H1 (cell line): ENCODE results near the gene ASPA. TPM values are rescaled to one million over a fixed set of nuclear protein-coding genes. Genes with fewer than 3 reads are reported as not detected.

Source experiments
- CBX5 ChIP-seq: fragments of 300-800, 300-1000 bp; sonication (generic); IDR thresholded peaks from 2 replicates; pipeline ENCODE4 v1.7.1; 2016; ENCODE audit warnings: antibody characterized with exemption, low read length, low read depth
- CEBPB ChIP-seq: IDR thresholded peaks from 2 replicates; pipeline ENCODE4 v1.6.1; 2012; ENCODE audit warnings: low read depth, low read length
- KDM5A ChIP-seq: fragments of 200-600 bp; IDR thresholded peaks from 2 replicates; pipeline ENCODE4 v1.7.1; 2012; ENCODE audit warnings: mild to moderate bottlenecking, low read length, inconsistent platforms, mixed read lengths
- NRF1 ChIP-seq: IDR thresholded peaks from 2 replicates; pipeline ENCODE4 v1.6.1; 2011; ENCODE audit warnings: mild to moderate bottlenecking, low read depth, low read length, improper control_type of control experiment
- RFX5 ChIP-seq: IDR thresholded peaks from 2 replicates; pipeline ENCODE4 v1.6.1; 2011; ENCODE audit warnings: low read depth, low read length, improper control_type of control experiment, borderline replicate concordance
- TCF12 ChIP-seq: IDR thresholded peaks from 2 replicates; pipeline ENCODE4 v1.6.1; 2011; ENCODE audit warnings: low read depth, mild to moderate bottlenecking, low read length
- polyA plus RNA-seq, 7 experiments: library from polyadenylated mRNA; depleted of rRNA in 3 of 7; stranded (reverse) in 5 of 7; unstranded in 2 of 7; fragments of >200 nt in 5 of 7; fragments of 200-250 nt in 2 of 7; gene quantifications; 1 replicate in 5 of 7; 2 replicates in 1 of 7; 4 replicates in 1 of 7; pipeline versions ENCODE4 v1.2.1 to v1.2.3, GENCODE V29; 2011 to 2013; ENCODE audit warnings: missing spikeins in 2 of 7, mixed read lengths in 2 of 7
- total RNA-seq: library from RNA; stranded (reverse); fragmentation: NEBNext Ultra II Directional; extraction: Animal tissue kit (Norgen Biotek cat#: 25700); gene quantifications from 2 replicates; pipeline ENCODE4 v1.2.1, GENCODE V29; 2021
- TF ChIP-seq, protein P1 (sequence below): fragments of 300-600 bp; sonication (generic); IDR thresholded peaks from 2 replicates; pipeline ENCODE4 v1.7.1; 2012; ENCODE audit warnings: low read length, moderate library complexity, mild to moderate bottlenecking, inconsistent platforms; ENCODE audit not compliant: insufficient replicate concordance
- TF ChIP-seq, protein P2 (sequence below): IDR thresholded peaks from 2 replicates; pipeline ENCODE4 v1.6.1; 2011; ENCODE audit warnings: low read depth, mild to moderate bottlenecking, low read length; ENCODE audit not compliant: insufficient read depth
- TF ChIP-seq, protein P3 (sequence below): IDR thresholded peaks from 2 replicates; pipeline ENCODE4 v1.6.1; 2012; ENCODE audit warnings: inconsistent platforms

Gene ASPA
- total and polyA plus RNA-seq, 2 of the 8 experiments (the other 6 are each of a cell fraction or from before 2014, with no cell fraction given): 0.03 TPM; not detected in 1

DNA sequence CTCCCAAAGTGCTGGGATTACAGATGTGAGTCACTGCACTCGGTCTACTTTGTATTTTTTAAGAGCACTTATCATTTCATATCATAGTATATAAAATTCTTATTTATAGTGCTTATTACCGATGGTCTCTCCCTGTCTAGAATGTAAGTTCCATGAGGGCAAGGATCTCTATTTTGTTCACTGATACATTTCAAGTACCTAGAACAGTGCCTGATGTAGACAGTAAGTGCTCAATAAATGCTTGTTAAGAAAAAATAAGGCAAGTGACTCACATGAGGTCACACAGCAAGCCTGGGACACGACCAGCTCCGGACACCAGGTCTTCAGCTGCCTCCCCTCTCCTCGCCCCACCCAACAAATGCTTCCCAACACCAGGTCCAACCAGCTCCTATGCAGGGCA is 58.0 kb downstream of the ASPA start (continued):
- TF ChIP-seq, protein P1, sequence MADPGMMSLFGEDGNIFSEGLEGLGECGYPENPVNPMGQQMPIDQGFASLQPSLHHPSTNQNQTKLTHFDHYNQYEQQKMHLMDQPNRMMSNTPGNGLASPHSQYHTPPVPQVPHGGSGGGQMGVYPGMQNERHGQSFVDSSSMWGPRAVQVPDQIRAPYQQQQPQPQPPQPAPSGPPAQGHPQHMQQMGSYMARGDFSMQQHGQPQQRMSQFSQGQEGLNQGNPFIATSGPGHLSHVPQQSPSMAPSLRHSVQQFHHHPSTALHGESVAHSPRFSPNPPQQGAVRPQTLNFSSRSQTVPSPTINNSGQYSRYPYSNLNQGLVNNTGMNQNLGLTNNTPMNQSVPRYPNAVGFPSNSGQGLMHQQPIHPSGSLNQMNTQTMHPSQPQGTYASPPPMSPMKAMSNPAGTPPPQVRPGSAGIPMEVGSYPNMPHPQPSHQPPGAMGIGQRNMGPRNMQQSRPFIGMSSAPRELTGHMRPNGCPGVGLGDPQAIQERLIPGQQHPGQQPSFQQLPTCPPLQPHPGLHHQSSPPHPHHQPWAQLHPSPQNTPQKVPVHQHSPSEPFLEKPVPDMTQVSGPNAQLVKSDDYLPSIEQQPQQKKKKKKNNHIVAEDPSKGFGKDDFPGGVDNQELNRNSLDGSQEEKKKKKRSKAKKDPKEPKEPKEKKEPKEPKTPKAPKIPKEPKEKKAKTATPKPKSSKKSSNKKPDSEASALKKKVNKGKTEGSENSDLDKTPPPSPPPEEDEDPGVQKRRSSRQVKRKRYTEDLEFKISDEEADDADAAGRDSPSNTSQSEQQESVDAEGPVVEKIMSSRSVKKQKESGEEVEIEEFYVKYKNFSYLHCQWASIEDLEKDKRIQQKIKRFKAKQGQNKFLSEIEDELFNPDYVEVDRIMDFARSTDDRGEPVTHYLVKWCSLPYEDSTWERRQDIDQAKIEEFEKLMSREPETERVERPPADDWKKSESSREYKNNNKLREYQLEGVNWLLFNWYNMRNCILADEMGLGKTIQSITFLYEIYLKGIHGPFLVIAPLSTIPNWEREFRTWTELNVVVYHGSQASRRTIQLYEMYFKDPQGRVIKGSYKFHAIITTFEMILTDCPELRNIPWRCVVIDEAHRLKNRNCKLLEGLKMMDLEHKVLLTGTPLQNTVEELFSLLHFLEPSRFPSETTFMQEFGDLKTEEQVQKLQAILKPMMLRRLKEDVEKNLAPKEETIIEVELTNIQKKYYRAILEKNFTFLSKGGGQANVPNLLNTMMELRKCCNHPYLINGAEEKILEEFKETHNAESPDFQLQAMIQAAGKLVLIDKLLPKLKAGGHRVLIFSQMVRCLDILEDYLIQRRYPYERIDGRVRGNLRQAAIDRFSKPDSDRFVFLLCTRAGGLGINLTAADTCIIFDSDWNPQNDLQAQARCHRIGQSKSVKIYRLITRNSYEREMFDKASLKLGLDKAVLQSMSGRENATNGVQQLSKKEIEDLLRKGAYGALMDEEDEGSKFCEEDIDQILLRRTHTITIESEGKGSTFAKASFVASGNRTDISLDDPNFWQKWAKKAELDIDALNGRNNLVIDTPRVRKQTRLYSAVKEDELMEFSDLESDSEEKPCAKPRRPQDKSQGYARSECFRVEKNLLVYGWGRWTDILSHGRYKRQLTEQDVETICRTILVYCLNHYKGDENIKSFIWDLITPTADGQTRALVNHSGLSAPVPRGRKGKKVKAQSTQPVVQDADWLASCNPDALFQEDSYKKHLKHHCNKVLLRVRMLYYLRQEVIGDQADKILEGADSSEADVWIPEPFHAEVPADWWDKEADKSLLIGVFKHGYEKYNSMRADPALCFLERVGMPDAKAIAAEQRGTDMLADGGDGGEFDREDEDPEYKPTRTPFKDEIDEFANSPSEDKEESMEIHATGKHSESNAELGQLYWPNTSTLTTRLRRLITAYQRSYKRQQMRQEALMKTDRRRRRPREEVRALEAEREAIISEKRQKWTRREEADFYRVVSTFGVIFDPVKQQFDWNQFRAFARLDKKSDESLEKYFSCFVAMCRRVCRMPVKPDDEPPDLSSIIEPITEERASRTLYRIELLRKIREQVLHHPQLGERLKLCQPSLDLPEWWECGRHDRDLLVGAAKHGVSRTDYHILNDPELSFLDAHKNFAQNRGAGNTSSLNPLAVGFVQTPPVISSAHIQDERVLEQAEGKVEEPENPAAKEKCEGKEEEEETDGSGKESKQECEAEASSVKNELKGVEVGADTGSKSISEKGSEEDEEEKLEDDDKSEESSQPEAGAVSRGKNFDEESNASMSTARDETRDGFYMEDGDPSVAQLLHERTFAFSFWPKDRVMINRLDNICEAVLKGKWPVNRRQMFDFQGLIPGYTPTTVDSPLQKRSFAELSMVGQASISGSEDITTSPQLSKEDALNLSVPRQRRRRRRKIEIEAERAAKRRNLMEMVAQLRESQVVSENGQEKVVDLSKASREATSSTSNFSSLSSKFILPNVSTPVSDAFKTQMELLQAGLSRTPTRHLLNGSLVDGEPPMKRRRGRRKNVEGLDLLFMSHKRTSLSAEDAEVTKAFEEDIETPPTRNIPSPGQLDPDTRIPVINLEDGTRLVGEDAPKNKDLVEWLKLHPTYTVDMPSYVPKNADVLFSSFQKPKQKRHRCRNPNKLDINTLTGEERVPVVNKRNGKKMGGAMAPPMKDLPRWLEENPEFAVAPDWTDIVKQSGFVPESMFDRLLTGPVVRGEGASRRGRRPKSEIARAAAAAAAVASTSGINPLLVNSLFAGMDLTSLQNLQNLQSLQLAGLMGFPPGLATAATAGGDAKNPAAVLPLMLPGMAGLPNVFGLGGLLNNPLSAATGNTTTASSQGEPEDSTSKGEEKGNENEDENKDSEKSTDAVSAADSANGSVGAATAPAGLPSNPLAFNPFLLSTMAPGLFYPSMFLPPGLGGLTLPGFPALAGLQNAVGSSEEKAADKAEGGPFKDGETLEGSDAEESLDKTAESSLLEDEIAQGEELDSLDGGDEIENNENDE: no peak
- TF ChIP-seq, protein P2, sequence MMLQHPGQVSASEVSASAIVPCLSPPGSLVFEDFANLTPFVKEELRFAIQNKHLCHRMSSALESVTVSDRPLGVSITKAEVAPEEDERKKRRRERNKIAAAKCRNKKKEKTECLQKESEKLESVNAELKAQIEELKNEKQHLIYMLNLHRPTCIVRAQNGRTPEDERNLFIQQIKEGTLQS: no peak
- no peak for TF ChIP-seq KDM5A
- no peak for TF ChIP-seq TCF12
- TF ChIP-seq NRF1: no peak
- TF ChIP-seq, protein P3, sequence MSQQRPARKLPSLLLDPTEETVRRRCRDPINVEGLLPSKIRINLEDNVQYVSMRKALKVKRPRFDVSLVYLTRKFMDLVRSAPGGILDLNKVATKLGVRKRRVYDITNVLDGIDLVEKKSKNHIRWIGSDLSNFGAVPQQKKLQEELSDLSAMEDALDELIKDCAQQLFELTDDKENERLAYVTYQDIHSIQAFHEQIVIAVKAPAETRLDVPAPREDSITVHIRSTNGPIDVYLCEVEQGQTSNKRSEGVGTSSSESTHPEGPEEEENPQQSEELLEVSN: no peak
- TF ChIP-seq RFX5: no peak
- TF ChIP-seq CEBPB: no peak
- no peak for TF ChIP-seq CBX5
